ENCODE results near the gene PGGHG. TPM values are rescaled to one million over a fixed set of nuclear protein-coding genes. Genes with fewer than 3 reads are reported as not detected.

PGGHG gene
- polyA plus RNA-seq, 1 experiment = 13.2 TPM

- H3K27me3 ChIP-seq (ENCODE audit: control insufficient read depth, insufficient read depth, low read length) = no peaks in the 10 kb centered on the region; the same call in 1 of the 2 replicates
- ChIA-PET CTCF (no interaction called here), POLR2A (no interaction called here)
- H3K4me3 ChIP-seq (ENCODE audit: low read depth, low read length) = no peak overlapping the region
- no peak for DNase-seq (ENCODE audit: low read depth)
- no peaks in the 10 kb centered on the region for H3K36me3 ChIP-seq (ENCODE audit: control insufficient read depth, insufficient read depth, low read length)
- TF ChIP-seq CTCF (IDR thresholded peaks at IDR 0.05; ENCODE audit: insufficient read depth, low read depth, low read length) = no peak
Measured at GRCh38 chr11:344836-345578, 56.1 kb downstream of the PGGHG start.

Small RNA genes lying within 50 kb of the gene (small RNA-seq; reads per million reads assigned to genes)
- not detected for gene AC136475.6 (ENCODE audit: insufficient read length, low read depth, low replicate concordance)

Other genes starting within 250 kb of the PGGHG start
- gene SCGB1C1, start 96.0 kb upstream of the PGGHG start, polyA plus RNA-seq (2011; rRNA removed) = not detected in 2 replicates
- gene BET1L, start 81.7 kb upstream of the PGGHG start, polyA plus RNA-seq (2011; rRNA removed) = 69.5 and 111 TPM in 2 replicates
- gene RIC8A, start 81.4 kb upstream of the PGGHG start, polyA plus RNA-seq (2011; rRNA removed) = 169 and 242 TPM in 2 replicates
- 18.8 and 22.2 TPM in 2 replicates for gene SIRT3, start 52.8 kb upstream of the PGGHG start, polyA plus RNA-seq (2011; rRNA removed)
- 158 and 187 TPM in 2 replicates for gene PSMD13, start 52.1 kb upstream of the PGGHG start, polyA plus RNA-seq (2011; rRNA removed)
- not detected in 2 replicates for gene NLRP6, start 10.7 kb upstream of the PGGHG start, polyA plus RNA-seq (2011; rRNA removed)
- not detected in 2 replicates for gene IFITM5, start 10.4 kb downstream of the PGGHG start, polyA plus RNA-seq (2011; rRNA removed)
- gene IFITM2, start 18.7 kb downstream of the PGGHG start, polyA plus RNA-seq (2011; rRNA removed) = 456 and 813 TPM in 2 replicates
- gene IFITM1, start 24.9 kb downstream of the PGGHG start, polyA plus RNA-seq (2011; rRNA removed) = 566 and 660 TPM in 2 replicates
- 989 and 1,538 TPM in 2 replicates for gene IFITM3, start 31.7 kb downstream of the PGGHG start, polyA plus RNA-seq (2011; rRNA removed)
- 3.0 and 5.4 TPM in 2 replicates for gene B4GALNT4, start 80.4 kb downstream of the PGGHG start, polyA plus RNA-seq (2011; rRNA removed)
- 0.42 and 0.86 TPM in 2 replicates for gene PKP3, start 105.1 kb downstream of the PGGHG start, polyA plus RNA-seq (2011; rRNA removed)
- 21.1 and 29.2 TPM in 2 replicates for gene SIGIRR, start 125.9 kb downstream of the PGGHG start, polyA plus RNA-seq (2011; rRNA removed)
- gene ANO9, start 152.9 kb downstream of the PGGHG start, polyA plus RNA-seq (2011; rRNA removed) = not detected in 2 replicates
- 18.1 and 25.8 TPM in 2 replicates for gene PTDSS2, start 161.2 kb downstream of the PGGHG start, polyA plus RNA-seq (2011; rRNA removed)
- gene RNH1, start 218.1 kb downstream of the PGGHG start, polyA plus RNA-seq (2011; rRNA removed) = 139 and 260 TPM in 2 replicates
- 50.3 and 90.4 TPM in 2 replicates for gene HRAS, start 246.4 kb downstream of the PGGHG start, polyA plus RNA-seq (2011; rRNA removed)
- 0.92 and 1.5 TPM in 2 replicates for gene LRRC56, start 248.4 kb downstream of the PGGHG start, polyA plus RNA-seq (2011; rRNA removed)